Stomach (tissue), 4 donors: ENCODE results near the gene EPHA7.

Source experiments
- EP300 ChIP-seq: sonication (generic); formaldehyde crosslinking; IDR thresholded peaks from one replicate; pipeline ENCODE4 v1.6.1; 2017; ENCODE audit warnings: antibody characterized with exemption
- POLR2A ChIP-seq, 4 donors: fragments of 450-650 bp; IDR thresholded peaks; one replicate each; pipeline ENCODE4 v1.6.1; 2016; ENCODE audit warnings: antibody characterized with exemption in 4 of 4, control low read depth in 2 of 4, mild to moderate bottlenecking in 1 of 4, moderate library complexity in 1 of 4
- TF ChIP-seq, protein P1 (sequence below), 7 experiments: fragments of 450-650 bp in 4 of 7; fragments of 200-600 bp in 3 of 7; sonication (generic) in 3 of 7; IDR thresholded peaks; one replicate each; pipeline ENCODE4 v1.5.1; 2016 to 2019; ENCODE audit warnings: antibody characterized with exemption in 7 of 7, control low read depth in 2 of 7, mild to moderate bottlenecking in 1 of 7

DNA sequence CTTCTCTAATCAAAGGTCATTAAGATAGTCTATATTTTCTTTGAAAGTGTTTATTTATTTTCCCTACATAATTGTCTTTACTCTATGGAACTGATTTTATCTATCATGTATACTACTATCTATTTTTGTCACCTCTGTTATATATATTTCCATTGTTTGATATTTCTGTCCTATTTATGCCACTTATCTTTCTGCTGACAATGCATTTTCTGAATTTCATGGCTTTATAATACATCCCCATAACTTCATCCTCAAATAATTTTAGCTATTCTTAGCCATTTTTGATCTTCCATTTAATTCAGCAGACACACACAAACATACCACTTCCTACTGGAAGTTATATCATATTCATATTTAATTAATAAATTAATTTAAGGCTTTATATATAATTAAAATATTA lies 123.7 kb downstream of the EPHA7 start:
- TF ChIP-seq, protein P1, sequence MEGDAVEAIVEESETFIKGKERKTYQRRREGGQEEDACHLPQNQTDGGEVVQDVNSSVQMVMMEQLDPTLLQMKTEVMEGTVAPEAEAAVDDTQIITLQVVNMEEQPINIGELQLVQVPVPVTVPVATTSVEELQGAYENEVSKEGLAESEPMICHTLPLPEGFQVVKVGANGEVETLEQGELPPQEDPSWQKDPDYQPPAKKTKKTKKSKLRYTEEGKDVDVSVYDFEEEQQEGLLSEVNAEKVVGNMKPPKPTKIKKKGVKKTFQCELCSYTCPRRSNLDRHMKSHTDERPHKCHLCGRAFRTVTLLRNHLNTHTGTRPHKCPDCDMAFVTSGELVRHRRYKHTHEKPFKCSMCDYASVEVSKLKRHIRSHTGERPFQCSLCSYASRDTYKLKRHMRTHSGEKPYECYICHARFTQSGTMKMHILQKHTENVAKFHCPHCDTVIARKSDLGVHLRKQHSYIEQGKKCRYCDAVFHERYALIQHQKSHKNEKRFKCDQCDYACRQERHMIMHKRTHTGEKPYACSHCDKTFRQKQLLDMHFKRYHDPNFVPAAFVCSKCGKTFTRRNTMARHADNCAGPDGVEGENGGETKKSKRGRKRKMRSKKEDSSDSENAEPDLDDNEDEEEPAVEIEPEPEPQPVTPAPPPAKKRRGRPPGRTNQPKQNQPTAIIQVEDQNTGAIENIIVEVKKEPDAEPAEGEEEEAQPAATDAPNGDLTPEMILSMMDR (IDR thresholded peaks at IDR 0.05): no peak
- TF ChIP-seq POLR2A (IDR thresholded peaks at IDR 0.05) (no peak), EP300 (no peak)
